Measurements from ENCODE around the gene WDR49.
"Not testable (repeated sequence)": the region's sequence is repeated elsewhere in the genome, so short reads cannot be mapped to it uniquely, and the experiment has no call there.

WDR49 gene

DNA sequence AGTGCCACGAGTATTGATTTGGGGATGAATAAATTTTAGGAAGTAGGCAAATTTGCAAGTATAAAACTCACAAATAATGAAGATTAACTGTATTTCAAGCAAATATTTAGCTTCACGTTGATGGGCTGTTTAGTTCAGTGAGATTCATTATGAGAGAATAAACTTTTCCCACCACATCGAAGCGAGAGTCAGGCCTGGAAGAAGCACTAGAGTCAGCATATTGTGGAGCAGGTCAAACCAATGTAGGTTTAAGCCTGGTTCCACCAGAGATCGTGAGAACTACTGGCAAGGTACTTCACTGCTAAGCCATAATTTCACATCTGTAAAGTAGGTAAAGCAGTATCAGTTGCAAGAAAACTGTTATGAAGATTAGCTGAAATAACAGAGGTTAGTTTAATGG is 22.3 kb downstream of the WDR49 start:
- TF ChIP-seq CTCF (IDR thresholded peaks at IDR 0.05; ENCODE audit: insufficient read depth, low read depth, low read length, missing control alignments): no peak

GRCh38 chr3:167626490-167626889 is 27.3 kb downstream of the WDR49 start:
- H3K4me3 ChIP-seq (ENCODE audit: low read length): no peak overlapping the region
- DNase-seq (ENCODE audit: low read depth): peak; percentile 14
- TF ChIP-seq CTCF (IDR thresholded peaks at IDR 0.05; ENCODE audit: insufficient read depth, low read depth, low read length, missing control alignments): no peak

More for the DNA sequence above, 22.3 kb downstream of the WDR49 start:
- DNase-seq (ENCODE audit: low read depth): no peak
- H3K4me3 ChIP-seq (ENCODE audit: low read length): no peak overlapping the region

DNA sequence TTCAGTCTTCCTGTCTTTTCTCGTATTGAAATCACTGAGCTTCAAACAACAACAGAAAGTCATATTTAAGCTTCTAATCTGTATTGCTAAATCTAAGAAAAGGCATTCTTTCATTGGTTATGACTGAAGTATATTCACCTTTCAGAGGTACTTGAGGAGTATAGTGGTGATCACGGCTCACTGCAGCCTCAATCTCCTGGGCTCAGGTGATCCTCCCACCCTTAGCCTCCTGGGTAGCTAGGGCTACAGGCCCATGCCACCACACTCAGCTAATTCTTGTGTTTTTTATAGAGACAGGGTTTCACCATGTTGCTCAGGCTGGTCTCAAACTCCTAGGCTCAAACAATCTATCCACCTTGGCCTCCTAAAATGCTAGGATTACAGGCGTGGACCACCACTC is 38.7 kb downstream of the WDR49 start:
- TF ChIP-seq CTCF (IDR thresholded peaks at IDR 0.05; ENCODE audit: insufficient read depth, low read depth, low read length, missing control alignments): no peak
- DNase-seq (ENCODE audit: low read depth): no peak

DNA sequence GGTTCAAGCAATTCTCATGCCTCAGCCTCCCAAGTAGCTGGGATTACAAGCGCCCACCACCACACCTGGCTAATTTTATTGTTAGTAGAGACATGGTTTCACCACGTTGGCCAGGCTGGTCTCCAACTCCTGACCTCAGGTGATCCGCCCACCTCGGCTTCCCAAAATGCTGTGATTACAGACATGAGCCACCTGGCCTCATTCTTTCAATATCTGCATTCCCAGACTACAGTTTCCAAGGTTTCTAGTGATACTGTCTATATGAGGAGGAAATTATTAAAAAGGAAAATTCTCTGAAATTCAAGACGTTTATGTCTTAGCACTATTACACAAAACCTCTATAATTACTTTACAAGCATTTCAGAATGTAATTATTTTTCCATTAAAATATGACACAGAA is 39.5 kb downstream of the WDR49 start:
- H3K4me3 ChIP-seq (ENCODE audit: low read length); DNase-seq (ENCODE audit: low read depth): not testable (repeated sequence)

More for the DNA sequence above, 38.7 kb downstream of the WDR49 start:
- H3K4me3 ChIP-seq (ENCODE audit: low read length): no peak overlapping the region

- DNase-seq (ENCODE audit: low read depth): no peak
- no peak overlapping the region for H3K4me3 ChIP-seq (ENCODE audit: low read length)
- TF ChIP-seq CTCF (IDR thresholded peaks at IDR 0.05; ENCODE audit: insufficient read depth, low read depth, low read length, missing control alignments): no peak
Measured at GRCh38 chr3:167611718-167612117, 42.0 kb downstream of the WDR49 start.

DNA sequence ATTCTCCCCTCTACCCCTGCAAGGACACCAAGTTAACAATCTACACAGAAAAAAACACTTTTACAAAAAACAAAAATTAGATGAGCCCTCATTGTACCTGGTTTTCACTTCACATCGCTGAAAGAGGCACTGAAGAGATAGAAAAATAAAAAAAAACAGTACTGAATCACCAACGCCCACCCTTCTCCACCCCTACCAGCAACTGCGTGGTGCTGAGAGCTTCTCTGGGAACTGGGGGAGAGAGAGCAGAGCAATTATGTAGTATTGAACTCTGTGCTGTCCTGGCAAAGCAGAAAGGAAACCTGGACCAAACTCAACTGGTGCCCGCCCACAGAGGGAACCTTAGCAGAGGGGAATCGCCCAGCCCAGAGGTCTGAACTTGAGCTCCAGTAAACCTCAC is 44.6 kb downstream of the WDR49 start:
- TF ChIP-seq CTCF (IDR thresholded peaks at IDR 0.05; ENCODE audit: insufficient read depth, low read depth, low read length, missing control alignments): no peak

DNA sequence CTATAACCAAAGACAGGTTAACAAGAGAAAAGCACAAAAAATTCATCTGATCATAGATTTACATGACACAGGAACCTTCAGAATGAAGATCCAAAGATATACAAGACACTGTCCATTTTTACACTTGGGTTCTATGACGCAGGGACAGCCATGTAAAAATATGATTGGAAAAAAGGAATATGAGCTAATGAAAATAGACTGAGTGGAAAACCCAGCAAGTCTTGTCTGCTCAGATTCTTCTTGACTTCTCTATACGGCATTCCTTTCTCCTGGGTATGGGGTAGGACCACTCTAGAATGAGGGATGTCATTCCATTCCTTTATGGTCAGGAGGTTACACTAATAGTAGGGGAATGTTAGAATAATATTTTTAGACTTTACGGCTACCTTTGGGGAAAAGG is 46.9 kb downstream of the WDR49 start:
- no peak for TF ChIP-seq CTCF (IDR thresholded peaks at IDR 0.05; ENCODE audit: insufficient read depth, low read depth, low read length, missing control alignments)
- no peak for DNase-seq (ENCODE audit: low read depth)
- no peak overlapping the region for H3K4me3 ChIP-seq (ENCODE audit: low read length)

More for the DNA sequence above, 44.6 kb downstream of the WDR49 start:
- DNase-seq (ENCODE audit: low read depth): no peak
- no peak overlapping the region for H3K4me3 ChIP-seq (ENCODE audit: low read length)

- TF ChIP-seq CTCF (IDR thresholded peaks at IDR 0.05; ENCODE audit: insufficient read depth, low read depth, low read length, missing control alignments): no peak
Measured at GRCh38 chr3:167605871-167606270, 47.9 kb downstream of the WDR49 start.

More at GRCh38 chr3:167605871-167606270, 47.9 kb downstream of the WDR49 start:
- DNase-seq (ENCODE audit: low read depth): no peak
- no peak overlapping the region for H3K4me3 ChIP-seq (ENCODE audit: low read length)

Data from epithelial cell of esophagus (primary cell).